Large intestine (tissue), 3 donors: ENCODE measurements around the gene PRM1. TPM values are rescaled to one million over a fixed set of nuclear protein-coding genes. Genes with fewer than 3 reads are reported as not detected.

ENCODE experiments used
- DNase-seq, 2 donors: peaks; one replicate each; pipeline versions ENCODE4 v3.0.0 to v3.0.0-alpha.2; 2013
- H3K27ac ChIP-seq: one replicate; pipeline ENCODE4 v1.5.1; 2013; ENCODE audit warnings: low read length
- H3K27me3 ChIP-seq: 2 replicates; pipeline ENCODE4 v1.6.1; 2013; ENCODE audit warnings: low read length; ENCODE audit not compliant: control insufficient read depth, insufficient read depth
- H3K36me3 ChIP-seq: 2 replicates; pipeline ENCODE4 v1.6.1; 2013; ENCODE audit warnings: low read length; ENCODE audit not compliant: control insufficient read depth, insufficient read depth
- H3K4me1 ChIP-seq: one replicate; pipeline ENCODE4 v1.6.1; 2013; ENCODE audit warnings: low read length; ENCODE audit not compliant: control insufficient read depth, insufficient read depth
- H3K4me3 ChIP-seq: one replicate; pipeline ENCODE4 v1.5.1; 2013; ENCODE audit warnings: low read length
- H3K9me3 ChIP-seq: one replicate; pipeline ENCODE4 v1.6.1; 2013; ENCODE audit warnings: mild to moderate bottlenecking, low read depth, low read length, moderate library complexity; ENCODE audit not compliant: control insufficient read depth
- WGBS: methylation state at CpG from one replicate; pipeline ENCODE4 v1.1.5; 2013; ENCODE audit warnings: low lambda C conversion rate; ENCODE audit not compliant: insufficient coverage; 5-methylcytosine and 5-hydroxymethylcytosine counted together
- polyA plus RNA-seq: library from polyadenylated mRNA; unstranded; fragments of 120-200 nt; gene quantifications from one replicate; pipeline ENCODE4 v1.2.1, GENCODE V29; 2013

Gene PRM1
- polyA plus RNA-seq, 1 donor, result not detected

DNA sequence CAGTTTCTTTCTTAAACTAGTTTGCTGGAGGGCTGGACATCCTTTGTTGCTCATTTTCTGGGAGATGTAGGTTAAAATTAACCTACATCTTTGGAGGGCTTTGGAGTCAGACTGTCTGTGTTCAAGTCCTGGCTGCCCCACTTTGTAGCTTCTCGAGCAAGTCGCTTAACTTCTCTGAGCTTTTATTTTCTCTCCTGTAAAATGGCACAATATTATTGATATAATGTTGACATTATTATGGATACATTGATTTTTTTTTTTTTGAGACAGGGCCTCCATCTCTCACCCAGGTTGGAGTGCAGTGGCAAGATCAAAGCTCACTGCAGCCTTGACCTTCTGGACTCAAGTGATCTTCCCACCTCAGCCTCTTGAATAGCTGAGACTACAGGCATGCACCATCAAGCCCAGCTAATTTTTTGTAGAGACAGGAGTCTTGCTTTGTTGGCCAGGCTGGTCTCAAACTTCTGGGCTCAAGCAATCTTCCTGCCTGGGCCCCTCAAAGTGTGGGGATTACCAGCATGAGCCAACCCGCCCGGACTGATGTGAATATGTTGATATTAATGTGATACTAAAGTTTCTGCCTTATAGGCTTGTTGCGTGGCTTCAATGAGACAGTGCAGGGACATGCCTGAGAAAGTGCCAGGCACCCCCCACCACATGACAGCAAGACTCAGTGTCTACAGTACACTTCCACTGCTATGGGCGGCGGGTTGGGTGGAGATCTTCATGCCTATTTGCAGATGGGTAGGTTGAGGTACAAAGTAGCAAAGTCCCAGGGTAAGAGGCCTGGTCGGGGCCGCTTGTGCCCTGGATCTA lies 32.6 kb upstream of the PRM1 start:
- Histone ChIP-seq H3K4me1 (peaks cover 8% of the 10 kb centered on the region), H3K27me3 (no peaks in the 10 kb centered on the region), H3K9me3 (no peaks in the 10 kb centered on the region), H3K27ac (no peak overlapping the region), H3K36me3 (no peaks in the 10 kb centered on the region), H3K4me3 (no peak overlapping the region)
- no peak for DNase-seq
- WGBS, result 100% methylated on average over 2 of the region's 9 CpGs

DNA sequence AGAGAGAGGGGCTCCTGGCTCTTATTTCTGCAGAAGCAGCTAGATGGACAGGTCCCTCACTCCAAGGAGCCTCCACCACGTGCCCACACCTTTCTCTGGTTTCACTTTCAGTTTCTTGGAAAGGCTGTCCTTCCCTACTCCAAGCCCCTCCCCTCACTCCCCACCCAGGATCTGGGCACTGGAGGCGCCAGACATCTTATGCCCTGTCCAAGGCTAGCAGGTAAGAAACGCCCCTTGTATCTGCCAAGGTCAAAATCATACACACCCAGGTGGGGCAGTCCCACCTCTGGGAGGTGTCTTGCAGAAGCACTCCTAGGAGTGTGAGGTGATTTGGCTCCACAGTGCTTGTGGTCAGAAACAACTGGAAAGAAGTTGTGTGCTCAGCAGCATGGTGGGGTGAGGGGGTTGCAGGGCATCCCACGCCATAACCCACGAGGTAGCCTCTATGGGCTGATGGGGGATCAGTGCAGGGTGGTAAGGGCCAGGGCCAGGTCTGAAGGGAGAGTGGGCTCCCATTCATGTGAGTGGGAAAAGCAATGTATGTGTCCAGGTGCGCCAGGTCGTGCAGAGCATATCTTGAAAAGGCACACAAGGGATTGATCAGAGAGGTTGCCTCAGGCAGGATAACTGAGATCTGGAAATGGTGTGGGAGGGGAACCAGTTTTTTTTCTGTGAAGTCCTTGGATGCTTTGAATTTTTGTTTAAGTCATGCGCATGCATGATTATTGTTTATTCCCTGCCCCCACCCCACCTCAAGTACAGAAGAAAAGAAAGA lies 31.8 kb upstream of the PRM1 start:
- H3K9me3 ChIP-seq, result no peaks in the 10 kb centered on the region
- H3K27me3 ChIP-seq, result no peaks in the 10 kb centered on the region
- H3K36me3 ChIP-seq, result no peaks in the 10 kb centered on the region
- no CpG with 5 or more reads among the region's 8 CpGs for WGBS
- H3K4me3 ChIP-seq, result no peak overlapping the region
- peaks cover 8% of the 10 kb centered on the region for H3K4me1 ChIP-seq
- peak; percentile 60 to 77 for DNase-seq
- H3K27ac ChIP-seq, result no peak overlapping the region

DNA sequence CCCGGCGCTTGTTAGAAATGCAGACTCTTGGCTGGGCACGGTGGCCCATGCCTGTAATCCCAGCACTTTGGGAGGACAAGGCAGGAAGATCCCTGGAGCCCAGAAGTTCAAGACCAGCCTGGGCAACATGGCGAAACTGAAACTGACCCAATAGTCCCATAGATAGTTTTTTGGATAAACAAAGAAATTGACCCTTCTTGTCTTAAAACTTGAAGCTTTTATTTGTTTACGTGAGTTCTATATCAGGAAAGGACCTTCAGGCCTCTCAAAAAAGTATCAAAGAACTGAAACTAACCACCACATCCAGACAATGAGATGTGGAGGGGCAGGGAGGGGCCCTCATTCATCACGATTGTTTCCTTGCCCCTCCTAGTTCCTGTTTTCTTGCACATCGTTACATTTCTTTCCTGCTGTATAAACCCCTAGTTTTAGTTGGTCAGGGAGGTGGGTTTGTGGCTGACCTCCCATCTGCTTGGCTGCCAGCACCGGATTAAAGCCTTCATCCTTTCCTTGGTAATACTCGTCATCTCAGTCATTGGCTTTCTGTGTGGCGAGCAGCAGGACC lies 29.9 kb upstream of the PRM1 start:
- no peaks in the 10 kb centered on the region for H3K36me3 ChIP-seq
- no peak for DNase-seq
- H3K27me3 ChIP-seq, result no peaks in the 10 kb centered on the region
- no peak overlapping the region for H3K4me3 ChIP-seq
- WGBS, result no CpG with 5 or more reads among the region's 10 CpGs
- no peaks in the 10 kb centered on the region for H3K9me3 ChIP-seq
- peaks cover 12% of the 10 kb centered on the region for H3K4me1 ChIP-seq
- H3K27ac ChIP-seq, result no peak overlapping the region

DNA sequence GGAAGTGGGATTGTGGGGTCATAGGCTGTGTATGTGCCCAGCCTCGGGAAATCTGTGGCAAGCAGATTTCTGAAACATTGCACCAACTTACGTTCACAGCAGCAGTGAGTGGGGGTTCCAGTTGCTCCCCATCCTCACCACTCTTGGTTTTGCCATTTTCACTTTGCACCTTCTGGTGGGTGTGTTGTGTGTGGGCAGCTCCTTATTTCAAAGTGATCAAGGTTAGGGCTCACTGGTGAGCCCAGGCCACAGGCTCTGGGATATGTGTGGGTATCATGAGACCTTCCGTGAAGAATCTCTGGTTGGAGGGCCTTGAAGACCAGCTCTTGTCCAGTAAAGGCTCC lies 29.5 kb upstream of the PRM1 start:
- DNase-seq, result no peak
- WGBS, result no CpG with 5 or more reads among the region's 3 CpGs
- Histone ChIP-seq H3K4me1 (peaks cover 12% of the 10 kb centered on the region), H3K27me3 (no peaks in the 10 kb centered on the region), H3K9me3 (no peaks in the 10 kb centered on the region), H3K27ac (no peak overlapping the region), H3K36me3 (no peaks in the 10 kb centered on the region), H3K4me3 (no peak overlapping the region)

DNA sequence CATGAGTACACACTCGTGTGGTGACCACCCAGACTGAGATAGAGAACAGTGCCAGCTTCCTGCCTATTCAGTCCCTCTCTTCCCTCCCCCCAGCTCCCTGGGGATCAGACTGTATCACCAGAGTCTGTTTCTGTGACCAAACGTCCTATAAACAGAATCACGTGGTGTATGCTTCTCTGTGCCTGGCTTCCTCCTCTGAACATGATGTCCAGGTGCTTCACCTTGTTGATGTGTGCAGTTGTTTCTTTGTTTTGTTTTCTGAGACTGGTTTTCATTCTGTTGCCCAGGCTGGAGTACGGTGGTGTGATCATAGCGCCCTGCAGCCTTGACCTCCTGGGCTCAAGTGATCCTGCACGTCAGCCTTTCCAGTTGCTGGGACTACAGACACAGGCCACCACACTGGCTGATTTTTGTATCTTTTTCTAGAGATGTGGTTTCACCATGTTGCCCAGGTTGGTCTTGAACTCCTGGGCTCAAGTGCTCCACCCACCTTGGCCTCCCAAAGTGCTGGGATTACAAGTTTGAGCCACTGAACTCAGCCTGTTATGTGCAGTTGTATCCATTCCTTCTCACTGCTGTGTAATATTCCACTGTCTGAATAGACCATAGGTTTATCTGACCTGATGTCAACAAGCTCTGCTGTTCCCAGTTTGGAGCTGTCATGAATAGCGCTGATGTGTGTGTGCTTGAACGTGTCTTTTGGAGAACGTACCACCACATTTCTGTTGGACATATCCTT lies 28.9 kb upstream of the PRM1 start:
- Histone ChIP-seq H3K27ac (no peak overlapping the region), H3K36me3 (no peaks in the 10 kb centered on the region), H3K4me1 (peaks cover 12% of the 10 kb centered on the region), H3K27me3 (no peaks in the 10 kb centered on the region), H3K9me3 (no peaks in the 10 kb centered on the region), H3K4me3 (no peak overlapping the region)
- no peak for DNase-seq
- WGBS, result no CpG with 5 or more reads among the region's 9 CpGs

DNA sequence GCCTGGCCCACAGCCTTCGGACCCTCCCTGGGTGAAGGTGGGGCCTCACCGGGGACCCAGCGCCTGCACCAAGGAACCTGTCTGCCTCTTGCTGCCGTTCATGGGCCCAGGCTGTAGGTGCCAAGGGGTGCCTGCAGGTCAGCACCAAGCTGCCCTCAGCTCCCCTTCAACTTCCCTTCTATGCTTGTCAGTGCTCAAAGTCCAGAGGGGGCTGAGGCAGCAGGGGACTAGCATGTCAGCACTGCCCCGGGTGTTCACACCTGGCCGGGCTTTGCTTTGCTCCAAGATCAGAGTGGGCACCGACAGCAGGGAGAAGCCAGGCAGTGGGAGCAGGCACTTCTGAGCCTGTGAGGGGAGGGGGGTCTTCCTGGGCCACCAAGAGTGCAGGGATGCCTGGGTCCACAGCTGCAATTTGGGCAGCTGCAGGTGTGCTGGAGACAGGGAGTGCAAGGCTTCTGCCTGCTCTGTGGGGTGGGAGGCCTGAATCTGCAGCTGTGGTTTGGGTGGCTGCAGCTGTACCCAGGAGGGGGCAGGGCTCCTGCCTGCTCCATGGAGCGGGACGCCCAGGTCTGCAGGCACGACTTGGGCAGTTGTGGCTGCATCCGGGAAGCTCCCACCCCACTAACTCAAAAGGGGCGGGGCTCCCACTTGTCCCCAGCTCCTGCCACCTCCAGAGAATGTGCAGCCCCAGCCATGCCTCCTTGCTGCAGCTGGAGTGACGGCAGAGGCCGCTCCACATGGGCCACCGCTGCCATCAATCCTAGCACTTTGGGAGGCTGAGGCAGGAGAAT lies 27.6 kb upstream of the PRM1 start:
- no peak overlapping the region for H3K27ac ChIP-seq
- no CpG with 5 or more reads among the region's 15 CpGs for WGBS
- H3K27me3 ChIP-seq, result no peaks in the 10 kb centered on the region
- H3K4me3 ChIP-seq, result no peak overlapping the region
- H3K36me3 ChIP-seq, result no peaks in the 10 kb centered on the region
- no peak for DNase-seq
- H3K4me1 ChIP-seq, result peaks cover 12% of the 10 kb centered on the region
- no peaks in the 10 kb centered on the region for H3K9me3 ChIP-seq

DNA sequence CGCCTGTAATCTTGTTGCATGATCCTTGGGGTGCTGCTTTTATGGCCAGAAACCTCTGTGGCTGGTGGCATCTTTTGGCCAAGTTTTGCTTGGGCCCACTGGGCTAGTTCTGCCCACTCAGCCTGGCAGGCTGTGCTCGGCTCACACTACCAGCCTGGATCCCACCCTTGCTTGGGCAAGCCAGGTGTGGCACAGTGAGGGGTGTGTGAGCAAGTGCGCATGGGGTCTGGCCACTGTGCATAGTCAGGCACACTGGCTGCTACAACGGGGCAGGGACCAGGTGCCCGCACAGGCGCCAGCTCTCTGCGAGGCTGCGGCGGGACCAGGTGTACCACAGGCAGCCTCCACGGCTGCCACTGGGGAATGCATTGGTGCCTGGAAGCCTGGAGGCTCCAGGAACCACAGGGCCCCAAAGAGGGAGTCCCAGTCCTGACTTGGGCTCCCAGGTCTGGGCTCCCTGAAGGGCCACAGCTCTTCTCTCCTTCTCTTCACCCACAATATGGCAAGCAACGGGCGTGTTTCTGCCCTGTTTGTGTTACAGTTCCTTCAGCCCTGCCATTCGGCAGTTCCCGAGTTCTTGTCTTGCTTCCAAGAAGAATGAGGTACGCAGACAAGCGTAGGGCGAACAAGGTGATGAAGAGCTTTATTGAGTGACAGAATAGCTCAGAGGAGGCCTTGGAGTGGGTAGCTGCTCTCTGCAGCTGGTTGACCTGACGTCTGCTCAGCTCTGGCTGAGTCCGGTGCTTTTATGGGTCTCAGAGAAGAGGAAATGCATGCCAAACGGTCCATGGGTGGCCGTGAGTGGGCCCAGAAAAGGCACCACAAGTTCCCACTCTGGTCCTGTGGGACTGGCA lies 26.7 kb upstream of the PRM1 start:
- no peak overlapping the region for H3K4me3 ChIP-seq
- peak overlapping the region; percentile 31 for H3K27ac ChIP-seq
- DNase-seq, result no peak
- no CpG with 5 or more reads among the region's 21 CpGs for WGBS
- no peaks in the 10 kb centered on the region for H3K36me3 ChIP-seq
- H3K9me3 ChIP-seq, result no peaks in the 10 kb centered on the region
- H3K4me1 ChIP-seq, result peaks cover 10% of the 10 kb centered on the region
- no peaks in the 10 kb centered on the region for H3K27me3 ChIP-seq

DNA sequence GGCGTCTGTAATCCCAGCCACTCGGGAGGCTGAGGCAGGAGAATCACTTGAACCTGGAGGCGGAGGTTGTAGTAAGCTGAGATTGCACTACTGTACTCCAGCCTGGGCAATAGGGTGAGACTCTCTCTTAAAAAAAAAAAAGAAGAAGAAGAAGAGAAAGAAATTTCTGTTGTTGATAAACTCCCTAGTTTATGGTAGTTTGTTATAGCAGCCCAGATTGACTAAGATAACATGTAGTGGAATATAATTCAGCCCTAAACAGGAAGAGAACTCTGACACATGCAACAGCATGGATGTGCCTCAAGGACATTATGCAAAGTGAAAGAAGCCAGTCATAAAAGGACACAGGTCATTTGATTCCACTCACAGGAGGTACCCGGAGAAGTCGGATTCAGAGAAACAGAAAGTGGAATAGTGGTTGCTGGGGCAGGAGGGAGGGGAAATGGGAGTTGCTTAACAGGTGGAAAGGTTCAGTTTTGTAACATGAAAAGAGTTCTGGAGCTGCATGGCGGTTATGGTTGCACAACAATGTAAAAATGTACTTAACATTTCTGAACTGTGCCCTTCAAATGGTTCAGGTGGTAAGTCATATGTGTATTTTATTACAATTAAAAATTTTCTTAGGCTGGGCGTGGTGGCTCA lies 26.0 kb upstream of the PRM1 start:
- Histone ChIP-seq H3K36me3 (no peaks in the 10 kb centered on the region), H3K4me1 (peaks cover 4% of the 10 kb centered on the region), H3K9me3 (no peaks in the 10 kb centered on the region), H3K4me3 (no peak overlapping the region), H3K27ac (no peak overlapping the region), H3K27me3 (no peaks in the 10 kb centered on the region)
- peak; percentile 54 to 79 for DNase-seq
- WGBS, result 61% methylated on average over 2 of the region's 7 CpGs

DNA sequence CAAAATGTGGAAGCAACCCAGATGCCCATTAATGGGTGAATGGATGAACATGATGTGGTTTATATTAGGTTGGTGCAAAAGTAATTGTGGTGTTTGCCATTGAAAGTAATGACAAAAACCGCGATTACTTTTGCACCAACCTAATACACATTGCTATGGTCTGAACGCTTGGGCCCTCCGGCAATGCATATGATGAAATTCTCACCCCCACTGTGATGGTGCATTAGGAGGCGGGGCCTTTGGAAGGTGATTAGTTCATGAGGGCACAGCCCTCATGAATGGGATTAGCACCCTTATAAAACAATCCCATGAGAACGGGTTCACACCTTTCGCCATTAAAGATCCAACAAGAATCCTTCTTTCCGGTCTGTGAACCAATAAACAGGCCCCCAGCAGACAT lies 25.3 kb upstream of the PRM1 start:
- no peak for DNase-seq
- no peaks in the 10 kb centered on the region for H3K9me3 ChIP-seq
- no peak overlapping the region for H3K27ac ChIP-seq
- H3K4me3 ChIP-seq, result no peak overlapping the region
- no peaks in the 10 kb centered on the region for H3K27me3 ChIP-seq
- H3K4me1 ChIP-seq, result peaks cover 4% of the 10 kb centered on the region
- WGBS, result no CpG with 5 or more reads among the region's 8 CpGs
- no peaks in the 10 kb centered on the region for H3K36me3 ChIP-seq
